GM06990 (cell line): ENCODE data around the gene SYT5.

ENCODE experiments used
- DNase-seq: peaks from one replicate; pipeline ENCODE4 v3.0.0-alpha.2; 2011; ENCODE audit not compliant: insufficient read length; ENCODE audit errors: extremely low read depth
- H3K27me3 ChIP-seq: replicated peaks from 2 replicates; pipeline ENCODE4 v1.6.0; 2011; ENCODE audit warnings: low read length; ENCODE audit not compliant: control insufficient read depth, insufficient read depth
- H3K36me3 ChIP-seq: 2 replicates; pipeline ENCODE4 v1.5.1; 2011; ENCODE audit warnings: low read length; ENCODE audit not compliant: control insufficient read depth, insufficient read depth
- H3K4me3 ChIP-seq: replicated peaks from 2 replicates; pipeline ENCODE4 v1.5.1; 2011; ENCODE audit warnings: low read depth, mild to moderate bottlenecking, control low read depth, low read length
- TF ChIP-seq, protein P1 (sequence below): IDR thresholded peaks from 2 replicates; pipeline ENCODE4 v1.5.1; 2011; ENCODE audit warnings: low read length, control low read depth, mild to moderate bottlenecking, inconsistent platforms; ENCODE audit not compliant: insufficient read depth, poor library complexity, severe bottlenecking

The SYT5 gene

DNA sequence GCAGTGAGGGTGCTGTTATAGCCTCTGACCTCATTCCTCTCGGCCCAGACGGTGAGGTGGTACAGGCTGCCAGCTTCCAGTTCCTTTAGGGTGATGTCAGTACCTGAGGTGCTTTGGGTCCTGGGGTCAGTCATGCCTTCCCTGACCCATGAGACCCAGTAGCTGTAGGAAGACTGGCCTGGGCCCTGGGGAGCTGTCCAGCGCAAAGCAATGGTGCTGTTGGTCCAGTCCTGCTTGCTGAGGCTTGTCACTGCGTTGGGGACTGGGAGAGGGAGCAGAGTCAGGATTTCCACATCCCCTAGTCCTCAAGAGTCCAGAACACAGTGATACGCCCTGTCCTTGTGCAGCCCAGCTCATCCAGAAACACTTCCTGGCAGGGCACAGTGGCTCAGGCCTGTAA lies 18.6 kb upstream of the SYT5 start:
- no peak for DNase-seq
- Histone ChIP-seq H3K4me3 (no peak overlapping the region), H3K27me3 (no peaks in the 10 kb centered on the region), H3K36me3 (no peaks in the 10 kb centered on the region)
- TF ChIP-seq, protein P1, sequence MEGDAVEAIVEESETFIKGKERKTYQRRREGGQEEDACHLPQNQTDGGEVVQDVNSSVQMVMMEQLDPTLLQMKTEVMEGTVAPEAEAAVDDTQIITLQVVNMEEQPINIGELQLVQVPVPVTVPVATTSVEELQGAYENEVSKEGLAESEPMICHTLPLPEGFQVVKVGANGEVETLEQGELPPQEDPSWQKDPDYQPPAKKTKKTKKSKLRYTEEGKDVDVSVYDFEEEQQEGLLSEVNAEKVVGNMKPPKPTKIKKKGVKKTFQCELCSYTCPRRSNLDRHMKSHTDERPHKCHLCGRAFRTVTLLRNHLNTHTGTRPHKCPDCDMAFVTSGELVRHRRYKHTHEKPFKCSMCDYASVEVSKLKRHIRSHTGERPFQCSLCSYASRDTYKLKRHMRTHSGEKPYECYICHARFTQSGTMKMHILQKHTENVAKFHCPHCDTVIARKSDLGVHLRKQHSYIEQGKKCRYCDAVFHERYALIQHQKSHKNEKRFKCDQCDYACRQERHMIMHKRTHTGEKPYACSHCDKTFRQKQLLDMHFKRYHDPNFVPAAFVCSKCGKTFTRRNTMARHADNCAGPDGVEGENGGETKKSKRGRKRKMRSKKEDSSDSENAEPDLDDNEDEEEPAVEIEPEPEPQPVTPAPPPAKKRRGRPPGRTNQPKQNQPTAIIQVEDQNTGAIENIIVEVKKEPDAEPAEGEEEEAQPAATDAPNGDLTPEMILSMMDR, result no peak

DNA sequence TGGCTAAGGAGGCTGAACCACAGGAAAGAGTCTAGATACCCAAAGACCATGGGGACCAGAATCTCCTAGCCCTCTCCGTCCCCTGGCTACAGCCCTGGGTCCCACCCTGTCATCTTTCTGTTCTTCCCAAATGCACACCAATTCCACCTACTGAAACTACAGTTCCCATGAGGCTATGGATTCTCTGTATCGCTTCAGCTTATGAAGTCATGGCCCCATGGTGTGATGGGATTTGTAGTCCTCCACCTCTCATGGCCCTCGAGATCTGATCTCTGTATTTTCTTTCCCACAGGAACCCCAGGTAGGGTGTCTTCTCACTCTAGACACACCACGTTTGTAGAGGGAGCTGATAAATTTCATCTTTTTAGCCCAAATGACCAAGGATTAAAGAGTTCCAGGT lies 17.4 kb upstream of the SYT5 start:
- TF ChIP-seq, protein P1, result no peak
- H3K27me3 ChIP-seq, result no peaks in the 10 kb centered on the region
- no peaks in the 10 kb centered on the region for H3K36me3 ChIP-seq
- H3K4me3 ChIP-seq, result no peak overlapping the region
- no peak for DNase-seq

DNA sequence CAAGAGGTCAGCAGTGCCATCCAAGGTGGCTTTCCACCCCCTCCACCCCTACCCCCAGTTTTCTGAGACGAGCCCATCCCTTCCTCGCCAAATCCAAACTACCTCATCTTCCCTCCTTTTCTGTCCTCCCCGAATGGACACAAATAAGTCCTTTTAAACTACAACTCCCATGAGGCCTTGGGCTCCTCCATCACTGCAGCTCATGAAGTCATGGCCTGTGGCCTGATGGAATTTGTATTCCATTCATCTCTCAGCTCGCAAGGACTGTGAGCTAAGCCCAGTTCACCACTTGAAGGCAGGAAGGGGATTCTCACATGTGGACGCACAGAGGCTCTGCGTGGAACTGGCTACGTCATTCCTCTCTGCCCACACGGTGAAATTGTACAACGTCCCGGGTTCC lies 16.7 kb upstream of the SYT5 start:
- Histone ChIP-seq H3K27me3 (no peaks in the 10 kb centered on the region), H3K4me3 (no peak overlapping the region), H3K36me3 (no peaks in the 10 kb centered on the region)
- DNase-seq, result no peak
- TF ChIP-seq, protein P1, result no peak

DNA sequence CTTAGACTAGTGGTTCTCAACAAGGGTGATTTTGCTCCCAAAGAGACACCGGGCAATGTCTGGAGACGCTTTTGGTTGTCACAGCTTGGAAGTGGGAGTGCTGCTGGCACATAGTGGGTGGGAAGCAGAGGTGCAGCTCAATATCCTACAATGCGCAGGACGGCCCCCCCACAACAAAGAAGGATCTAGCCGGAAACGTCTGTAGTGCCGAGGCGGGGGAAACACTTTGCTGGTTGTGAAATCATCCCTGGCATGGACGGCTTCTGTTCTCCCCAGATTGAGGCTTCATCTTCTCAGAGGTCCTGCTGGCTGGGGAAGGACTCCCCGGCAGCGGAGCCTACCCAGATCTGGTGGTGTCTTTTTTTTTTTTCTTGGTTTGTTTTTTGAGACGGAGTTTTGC lies 13.4 kb upstream of the SYT5 start:
- TF ChIP-seq, protein P1, result no peak
- Histone ChIP-seq H3K4me3 (no peak overlapping the region), H3K27me3 (no peaks in the 10 kb centered on the region), H3K36me3 (no peaks in the 10 kb centered on the region)
- no peak for DNase-seq

DNA sequence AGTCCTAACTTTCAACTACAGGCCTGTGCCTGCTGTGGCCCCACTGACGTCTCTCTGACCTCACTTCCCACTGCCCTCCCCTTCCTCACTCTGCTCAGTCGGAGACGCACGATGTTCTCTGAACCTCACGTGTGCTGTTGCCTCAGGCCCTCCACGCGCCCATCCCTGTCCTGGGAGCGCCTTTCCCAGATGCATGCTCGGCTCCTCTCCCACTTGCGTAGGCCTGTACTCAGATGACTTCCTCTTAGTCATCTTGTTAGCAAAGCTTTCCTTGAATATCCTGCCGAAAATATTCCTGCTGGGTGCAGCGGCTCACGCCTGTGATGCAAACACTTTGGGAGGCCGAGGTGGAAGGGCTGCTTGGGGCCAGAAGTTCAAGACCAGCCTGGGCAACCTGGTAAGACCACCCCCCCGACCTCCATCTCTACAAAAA lies 9.3 kb upstream of the SYT5 start:
- H3K36me3 ChIP-seq, result no peaks in the 10 kb centered on the region
- no peak for DNase-seq
- TF ChIP-seq, protein P1, result no peak
- H3K27me3 ChIP-seq, result no peaks in the 10 kb centered on the region; the same call in 1 of the 2 replicates
- H3K4me3 ChIP-seq, result no peak overlapping the region

DNA sequence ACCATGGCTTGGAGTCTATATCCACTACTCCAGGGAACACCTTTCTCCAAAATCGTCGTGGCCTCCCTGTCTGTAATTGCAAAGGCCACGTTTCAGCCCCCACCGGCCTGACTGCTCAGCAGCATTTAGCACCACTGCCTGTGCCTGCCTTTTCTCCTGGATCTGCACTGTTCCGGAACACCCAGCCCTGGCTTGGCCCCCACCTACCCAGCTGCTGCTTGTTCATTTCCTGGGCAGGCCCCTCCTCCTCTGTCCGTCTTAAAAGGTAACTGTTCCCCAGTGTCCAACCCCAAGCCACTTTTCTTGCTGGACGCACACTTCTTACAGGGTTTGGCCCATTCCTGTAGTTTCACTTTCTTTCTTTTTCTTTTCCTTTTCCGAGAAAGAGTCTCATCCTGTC lies 8.5 kb upstream of the SYT5 start:
- Histone ChIP-seq H3K27me3 (no peaks in the 10 kb centered on the region; the same call in 1 of the 2 replicates), H3K36me3 (no peaks in the 10 kb centered on the region), H3K4me3 (no peak overlapping the region)
- DNase-seq, result no peak
- TF ChIP-seq, protein P1, result no peak
